Caco-2 (cell line): ENCODE results near the gene GRK2. TPM values are rescaled to one million over a fixed set of nuclear protein-coding genes. Genes with fewer than 3 reads are reported as not detected.

Experiments
- BruUV-seq: library from RNA; stranded (reverse); fragments of 400-500 nt; replicated peaks from 2 replicates; lab custom pipeline; 2021; lab: Mats Ljungman, UMichigan
- CTCF ChIA-PET: fragments of 300-600 bp; sonication (Branson Sonifier 250); formaldehyde crosslinking; loops from one replicate; lab custom pipeline; 2022; ENCODE audit warnings: antibody characterized with exemption; lab: Charles Lee
- POLR2A ChIA-PET: fragments of 300-600 bp; sonication (Branson Sonifier 250); formaldehyde crosslinking; loops from one replicate; lab custom pipeline; 2022; ENCODE audit warnings: antibody characterized with exemption; lab: Charles Lee
- DNase-seq, 2 experiments: peaks; one replicate each; pipeline versions ENCODE4 v3.0.0 to v3.0.0-alpha.2; 2020 to 2022
- H3K27me3 ChIP-seq: replicated peaks from 2 replicates; pipeline ENCODE4 v1.6.0; 2011; ENCODE audit warnings: low read length; ENCODE audit not compliant: control insufficient read depth, insufficient read depth
- H3K36me3 ChIP-seq: 2 replicates; pipeline ENCODE4 v1.5.1; 2011; ENCODE audit warnings: low read length; ENCODE audit not compliant: control insufficient read depth, insufficient read depth
- H3K4me1 ChIP-seq: fragments of 250-450 bp; sonication (Bioruptor Pico); 2 replicates; pipeline ENCODE4 v1.5.1; 2020; ENCODE audit warnings: mild to moderate bottlenecking
- H3K4me3 ChIP-seq: 2 replicates; pipeline ENCODE4 v1.5.1; 2011; ENCODE audit warnings: low read depth, mild to moderate bottlenecking, control low read depth, low read length
- H3K9me3 ChIP-seq: fragments of 250-450 bp; sonication (Bioruptor Pico); 2 replicates; pipeline ENCODE4 v1.5.1; 2020; ENCODE audit warnings: mild to moderate bottlenecking, moderate library complexity
- H3K27ac Mint-ChIP-seq: one replicate; pipeline ENCODE4 v1.8.0; 2022; ENCODE audit warnings: mixed read lengths; ENCODE audit not compliant: unreplicated experiment
- H3K27me3 Mint-ChIP-seq: one replicate; pipeline ENCODE4 v1.8.0; 2022; ENCODE audit warnings: mixed read lengths; ENCODE audit not compliant: insufficient read depth, unreplicated experiment
- H3K36me3 Mint-ChIP-seq: one replicate; pipeline ENCODE4 v1.8.0; 2022; ENCODE audit warnings: mild to moderate bottlenecking, mixed read lengths; ENCODE audit not compliant: insufficient read depth, unreplicated experiment
- H3K4me1 Mint-ChIP-seq: one replicate; pipeline ENCODE4 v1.8.0; 2022; ENCODE audit warnings: low read depth, mixed read lengths; ENCODE audit not compliant: unreplicated experiment
- H3K4me3 Mint-ChIP-seq: one replicate; pipeline ENCODE4 v1.8.0; 2022; ENCODE audit warnings: mild to moderate bottlenecking, moderate library complexity, mixed read lengths; ENCODE audit not compliant: unreplicated experiment
- H3K9me3 Mint-ChIP-seq: one replicate; pipeline ENCODE4 v1.8.0; 2022; ENCODE audit warnings: mixed read lengths; ENCODE audit not compliant: unreplicated experiment
- CTCF ChIP-seq, 2 experiments: fragments of 200-600 bp in 1 of 2; IDR thresholded peaks; 1 replicate in 1 of 2; 2 replicates in 1 of 2; pipeline versions ENCODE4 v1.5.1 to v1.8.0; 2011 to 2022; ENCODE audit warnings: antibody characterized with exemption in 1 of 2, control low read depth in 1 of 2, inconsistent platforms in 1 of 2, low read depth in 1 of 2, low read length in 1 of 2, mild to moderate bottlenecking in 1 of 2, moderate library complexity in 1 of 2; ENCODE audit not compliant: insufficient read depth in 1 of 2, severe bottlenecking in 1 of 2, unreplicated experiment in 1 of 2
- intact Hi-C: fragments of 100-400 bp; cut with micrococcal nuclease; formaldehyde crosslinking; loops from one replicate; pipeline ENCODE4 v1.10.0; 2022; ENCODE audit not compliant: unreplicated experiment
- total RNA-seq: library from RNA; stranded (reverse); gene quantifications from 2 replicates; pipeline ENCODE4 v1.2.3, GENCODE V29; 2022

The GRK2 gene
- total RNA-seq, 1 experiment from 2014 or later = 120 TPM

- CTCF ChIA-PET = interaction anchor here (0.6 kb wide), 1 partner anchor 116 kb away, joined by 3 read pairs; no protein-coding TSS in a partner anchor
- no TSS peak for BruUV-seq
Measured at GRCh38 chr11:67268962-67269268, 2.6 kb downstream of the GRK2 start.

GRCh38 chr11:67269401-67270255 is 3.4 kb downstream of the GRK2 start:
- CTCF ChIA-PET = interaction anchor here (0.6 to 0.7 kb wide), 2 partner anchors 48 to 115 kb away, joined by 3 read pairs; no protein-coding TSS in a partner anchor
- H3K27ac Mint-ChIP-seq = peak overlapping the region; percentile 63
- Histone ChIP-seq H3K4me3 (no peak overlapping the region), H3K36me3 (peaks cover 3% of the 10 kb centered on the region; the same call in 1 of the 2 replicates), H3K4me1 (peaks cover 16% of the 10 kb centered on the region), H3K27me3 (no peaks in the 10 kb centered on the region), H3K9me3 (no peaks in the 10 kb centered on the region)
- POLR2A ChIA-PET = interaction anchor here (0.6 kb wide), 1 partner anchor 106 kb away, joined by 7 read pairs; no protein-coding TSS in a partner anchor
- no peaks in the 10 kb centered on the region for H3K27me3 Mint-ChIP-seq
- H3K9me3 Mint-ChIP-seq = no peaks in the 10 kb centered on the region
- no TSS peak for BruUV-seq
- peaks cover 49% of the 10 kb centered on the region for H3K36me3 Mint-ChIP-seq
- peaks cover 14% of the 10 kb centered on the region for H3K4me1 Mint-ChIP-seq
- intact Hi-C loops = no loop called here
- no peak for TF ChIP-seq CTCF (IDR thresholded peaks at IDR 0.05; ENCODE audit: insufficient read depth in 1 of 2, low read depth in 1 of 2, low read length in 1 of 2, severe bottlenecking in 1 of 2, unreplicated experiment in 1 of 2)
- DNase-seq = no peak
- no peak overlapping the region for H3K4me3 Mint-ChIP-seq

More at GRCh38 chr11:67268962-67269268, 2.6 kb downstream of the GRK2 start:
- no peak for DNase-seq
- Mint-ChIP-seq H3K9me3 (no peaks in the 10 kb centered on the region), H3K27me3 (no peaks in the 10 kb centered on the region), H3K4me3 (peak overlapping the region; percentile 100), H3K4me1 (peaks cover 14% of the 10 kb centered on the region), H3K27ac (no peak overlapping the region), H3K36me3 (peaks cover 44% of the 10 kb centered on the region)
- Histone ChIP-seq H3K4me3 (no peak overlapping the region), H3K4me1 (peaks cover 16% of the 10 kb centered on the region), H3K27me3 (no peaks in the 10 kb centered on the region), H3K36me3 (peaks cover 3% of the 10 kb centered on the region; the same call in 1 of the 2 replicates), H3K9me3 (no peaks in the 10 kb centered on the region)
- no peak for TF ChIP-seq CTCF (IDR thresholded peaks at IDR 0.05; ENCODE audit: insufficient read depth in 1 of 2, low read depth in 1 of 2, low read length in 1 of 2, severe bottlenecking in 1 of 2, unreplicated experiment in 1 of 2)
- POLR2A ChIA-PET = no interaction called here
- intact Hi-C loops = no loop called here

- Histone ChIP-seq H3K4me3 (no peak overlapping the region), H3K27me3 (no peaks in the 10 kb centered on the region), H3K4me1 (peaks cover 16% of the 10 kb centered on the region), H3K9me3 (no peaks in the 10 kb centered on the region), H3K36me3 (peaks cover 3% of the 10 kb centered on the region; the same call in 1 of the 2 replicates)
- Mint-ChIP-seq H3K27me3 (no peaks in the 10 kb centered on the region), H3K4me1 (peaks cover 14% of the 10 kb centered on the region), H3K9me3 (no peaks in the 10 kb centered on the region), H3K4me3 (no peak overlapping the region), H3K36me3 (peaks cover 55% of the 10 kb centered on the region), H3K27ac (peak overlapping the region; percentile 63)
- no peak for DNase-seq
- no TSS peak for BruUV-seq
- no peak for TF ChIP-seq CTCF (IDR thresholded peaks at IDR 0.05; ENCODE audit: insufficient read depth in 1 of 2, low read depth in 1 of 2, low read length in 1 of 2, severe bottlenecking in 1 of 2, unreplicated experiment in 1 of 2)
- POLR2A ChIA-PET = interaction anchor here (0.8 kb wide), 1 partner anchor 30 kb away, joined by 3 read pairs; no protein-coding TSS in a partner anchor
- CTCF ChIA-PET = interaction anchor here (0.6 to 1.0 kb wide), 2 partner anchors 46 to 1686 kb away, joined by 3 read pairs; no protein-coding TSS in a partner anchor
- intact Hi-C loops = no loop called here
Measured at GRCh38 chr11:67270256-67271204, 4.3 kb downstream of the GRK2 start.
